Jurkat, Clone E6-1 (cell line): Measurements from ENCODE around the gene PHF5A.
"Not testable (repeated sequence)": the region's sequence is repeated elsewhere in the genome, so short reads cannot be mapped to it uniquely, and the experiment has no call there.

Source experiments
- DNase-seq: peaks from one replicate; pipeline ENCODE4 v3.0.0-alpha.2; 2011; ENCODE audit warnings: low read depth, low spot score
- H3K4me3 ChIP-seq: 2 replicates; pipeline ENCODE4 v1.5.1; 2011; ENCODE audit warnings: mild to moderate bottlenecking, low read length, control low read depth, moderate library complexity

The PHF5A gene

GRCh38 chr22:41458161-41458728, 10.2 kb downstream of the PHF5A start:
- no peak for DNase-seq

GRCh38 chr22:41448189-41448808, 20.2 kb downstream of the PHF5A start:
- H3K4me3 ChIP-seq: peak overlapping the region; percentile 89
- peak; percentile 100 for DNase-seq

More at GRCh38 chr22:41458161-41458728, 10.2 kb downstream of the PHF5A start:
- no peak overlapping the region for H3K4me3 ChIP-seq

- peak overlapping the region; percentile 89 for H3K4me3 ChIP-seq
- DNase-seq: peak; percentile 35
Measured at GRCh38 chr22:41447435-41448188, 20.9 kb downstream of the PHF5A start.

GRCh38 chr22:41446639-41447434, 21.7 kb downstream of the PHF5A start, which contains the start of gene TOB2:
Gene TOB2, minus strand, starts transcription at chr22:41446801. Its CDS starts 9,456 bp downstream, at chr22:41437345.
- peak within 1 kb of the TSS; percentile 89 for H3K4me3 ChIP-seq

GRCh38 chr22:41446057-41446501, 22.4 kb downstream of the PHF5A start:
- peak overlapping the region; percentile 89 for H3K4me3 ChIP-seq
- DNase-seq: no peak

More at GRCh38 chr22:41446639-41447434, 21.7 kb downstream of the PHF5A start, which contains the start of gene TOB2:
- DNase-seq: peak; percentile 95

GRCh38 chr22:41445129-41446056, 23.1 kb downstream of the PHF5A start:
- DNase-seq: peak; percentile 20
- peak overlapping the region; percentile 89 for H3K4me3 ChIP-seq

- DNase-seq: peak; percentile 86
- peak overlapping the region; percentile 89 for H3K4me3 ChIP-seq
Measured at GRCh38 chr22:41444360-41445128, 23.9 kb downstream of the PHF5A start.

- DNase-seq: no peak
- H3K4me3 ChIP-seq: no peak overlapping the region
Measured at GRCh38 chr22:41442240-41442792, 26.2 kb downstream of the PHF5A start.

- not testable (repeated sequence) for DNase-seq, H3K4me3 ChIP-seq
Measured at GRCh38 chr22:41440511-41440910, 28.0 kb downstream of the PHF5A start.

GRCh38 chr22:41437198-41437597, 31.3 kb downstream of the PHF5A start:
- DNase-seq: no peak
- H3K4me3 ChIP-seq: no peak overlapping the region

GRCh38 chr22:41436322-41437113, 32.0 kb downstream of the PHF5A start:
- H3K4me3 ChIP-seq: no peak overlapping the region
- DNase-seq: no peak

GRCh38 chr22:41435560-41435959, 32.9 kb downstream of the PHF5A start:
- no peak for DNase-seq
- no peak overlapping the region for H3K4me3 ChIP-seq

GRCh38 chr22:41434361-41435003, 34.0 kb downstream of the PHF5A start:
- not testable (repeated sequence) for H3K4me3 ChIP-seq, DNase-seq

- not testable (repeated sequence) for DNase-seq, H3K4me3 ChIP-seq
Measured at GRCh38 chr22:41433480-41433879, 35.0 kb downstream of the PHF5A start.

- no peak overlapping the region for H3K4me3 ChIP-seq
- no peak for DNase-seq
Measured at GRCh38 chr22:41431656-41432055, 36.8 kb downstream of the PHF5A start.

GRCh38 chr22:41429951-41430332, 38.5 kb downstream of the PHF5A start:
- DNase-seq: no peak

More at GRCh38 chr22:41429951-41430332, 38.5 kb downstream of the PHF5A start:
- no peak overlapping the region for H3K4me3 ChIP-seq
